SH-SY5Y (cell line): ENCODE data around the gene CYP2U1.

Experiments
- GATA2 ChIP-seq: IDR thresholded peaks from 2 replicates; pipeline ENCODE4 v1.6.1; 2011; ENCODE audit warnings: mild to moderate bottlenecking, low read depth, low read length
- GATA3 ChIP-seq: IDR thresholded peaks from 2 replicates; pipeline ENCODE4 v1.6.1; 2011; ENCODE audit warnings: low read depth, mild to moderate bottlenecking, low read length, moderate library complexity

DNA sequence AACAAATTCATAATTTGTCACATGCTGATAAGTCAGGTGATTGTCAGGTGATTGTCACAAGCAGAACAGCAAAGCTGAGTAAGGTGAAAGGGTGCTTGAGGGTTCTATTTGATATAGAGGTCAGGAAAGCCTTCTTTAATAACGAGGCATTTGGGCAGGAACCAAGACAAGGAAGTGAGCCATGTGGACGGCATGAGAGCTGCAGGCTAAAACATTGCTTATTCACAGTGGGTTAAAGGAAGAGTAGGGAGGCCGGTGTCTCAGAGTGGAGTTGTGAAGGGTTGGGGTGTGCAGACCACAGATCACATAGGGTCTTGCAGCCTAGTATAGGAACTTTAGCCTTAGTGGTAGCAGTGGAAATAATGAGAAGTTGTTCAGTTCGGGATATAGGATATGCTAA is 31.3 kb upstream of the CYP2U1 start:
- no peak for TF ChIP-seq GATA2
- TF ChIP-seq GATA3 = no peak
